ENCODE results near the gene CASQ1.

DNA sequence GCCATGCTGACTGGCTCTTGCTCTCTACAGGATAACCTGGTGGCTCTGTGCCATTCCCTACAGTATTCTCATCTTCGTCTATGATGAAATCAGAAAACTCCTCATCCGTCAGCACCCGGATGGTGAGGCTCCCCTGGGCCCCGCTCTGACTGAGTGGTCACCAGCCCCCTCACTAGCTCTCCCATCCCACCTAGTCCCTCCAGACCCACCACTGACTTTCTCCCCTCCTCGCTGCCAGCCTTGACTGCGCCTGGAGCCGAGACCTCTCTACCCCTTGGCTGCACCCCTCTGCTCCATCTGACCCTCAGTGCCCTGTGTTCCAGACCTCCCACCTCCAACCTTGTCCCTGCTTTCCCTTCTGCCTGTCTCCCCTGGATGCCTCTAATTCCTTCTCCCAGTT is 4.1 kb upstream of the CASQ1 start:
- no peak for TF ChIP-seq ZNF274 (IDR thresholded peaks at IDR 0.05; ENCODE audit: low read depth, low read length)
- no peak for TF ChIP-seq YY1 (IDR thresholded peaks at IDR 0.05; ENCODE audit: insufficient read depth, insufficient read length)
- no peak for TF ChIP-seq SUZ12 (IDR thresholded peaks at IDR 0.05; ENCODE audit: extremely low read depth, insufficient read depth, insufficient read length)

Measured in NT2/D1 (cell line).